HK-2 (cell line): Measurements from ENCODE around the gene TENM4.

ENCODE experiments used
- DNase-seq: peaks from one replicate; pipeline ENCODE4 v3.0.0-alpha.2; 2018; ENCODE audit not compliant: unreplicated experiment

The TENM4 gene

GRCh38 chr11:78788533-78788932 lies 652.3 kb downstream of the TENM4 start:
- DNase-seq, result no peak

GRCh38 chr11:78787696-78788095 lies 653.1 kb downstream of the TENM4 start:
- no peak for DNase-seq

DNA sequence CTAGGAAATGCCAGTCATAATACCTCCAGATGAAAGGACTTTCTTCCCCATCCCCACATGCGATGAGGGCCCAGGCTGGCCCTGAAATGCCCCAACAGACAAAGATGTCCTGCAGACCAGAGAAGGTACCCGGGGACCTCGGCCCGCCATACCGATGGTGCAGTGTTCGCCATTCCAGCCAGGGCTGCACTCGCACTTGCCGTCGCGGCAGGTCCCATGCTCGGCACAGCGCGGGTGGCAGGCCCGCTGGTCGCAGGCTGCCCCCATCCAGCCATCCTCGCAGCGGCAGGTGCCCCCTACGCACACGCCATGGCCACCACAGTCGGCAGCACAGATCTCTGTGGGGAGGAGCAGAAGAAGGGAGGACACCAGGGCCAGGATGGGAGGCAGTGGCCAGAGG lies 654.1 kb downstream of the TENM4 start:
- no peak for DNase-seq

DNA sequence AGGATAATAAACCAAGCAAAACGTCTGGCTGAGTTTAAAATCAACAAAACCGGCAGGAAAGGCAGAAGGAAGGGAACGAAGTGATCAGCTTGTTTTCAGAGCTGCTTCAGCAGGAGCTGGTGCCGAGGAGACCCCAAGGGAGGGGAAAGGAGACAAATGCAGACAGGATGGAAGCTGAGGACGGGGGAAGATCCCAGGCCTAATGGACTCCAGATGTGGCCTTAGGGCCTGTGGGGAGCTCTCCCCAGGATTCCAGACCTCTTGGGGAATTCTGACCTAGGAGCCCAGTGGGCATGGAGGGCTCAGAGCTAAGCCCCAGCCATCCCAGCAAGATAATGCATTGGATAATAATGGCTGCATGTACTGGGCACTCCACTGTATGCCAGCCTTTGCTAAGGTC lies 654.7 kb downstream of the TENM4 start:
- DNase-seq, result no peak

- DNase-seq, result no peak
Measured at GRCh38 chr11:78784321-78785061, 656.3 kb downstream of the TENM4 start.

DNA sequence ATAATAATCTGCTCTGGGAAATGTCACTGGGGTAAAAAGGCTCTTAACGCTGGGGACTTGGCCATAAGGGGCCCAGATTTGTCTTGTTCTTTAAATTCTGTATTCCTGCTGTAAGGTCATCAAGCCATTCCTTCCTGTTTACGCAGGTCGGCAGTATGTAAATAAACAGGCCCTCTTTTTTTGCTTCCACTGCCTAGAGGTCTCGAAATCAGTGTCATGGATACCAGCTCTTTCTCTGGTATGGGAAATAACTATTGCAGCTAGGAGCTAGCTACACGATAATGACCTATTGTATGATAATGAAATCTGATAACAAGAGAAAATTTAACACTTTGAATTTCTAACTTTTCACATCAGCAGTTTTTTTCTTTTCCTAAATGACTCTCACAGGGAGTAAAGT lies 657.0 kb downstream of the TENM4 start:
- DNase-seq, result no peak

GRCh38 chr11:78783301-78783700 lies 657.5 kb downstream of the TENM4 start:
- DNase-seq, result no peak

DNA sequence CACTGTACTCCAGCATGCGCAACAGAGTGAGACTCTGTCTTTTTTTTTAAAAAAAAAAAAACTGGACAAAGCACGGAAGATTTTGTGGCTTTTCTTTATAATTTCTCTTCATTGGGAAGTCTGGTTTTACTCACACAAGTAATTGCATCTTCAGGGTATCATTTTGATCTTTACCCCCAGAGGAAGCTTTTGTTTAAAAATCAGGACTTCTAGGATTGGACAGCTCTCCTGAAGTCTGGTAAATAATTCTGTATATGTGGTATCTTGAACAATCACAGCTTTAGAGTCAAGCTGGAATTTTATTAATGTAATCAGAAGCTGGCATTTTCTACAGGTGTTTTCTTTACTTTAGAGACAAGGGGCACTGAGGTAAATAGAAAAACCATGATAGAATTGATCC lies 658.1 kb downstream of the TENM4 start:
- DNase-seq, result no peak

DNA sequence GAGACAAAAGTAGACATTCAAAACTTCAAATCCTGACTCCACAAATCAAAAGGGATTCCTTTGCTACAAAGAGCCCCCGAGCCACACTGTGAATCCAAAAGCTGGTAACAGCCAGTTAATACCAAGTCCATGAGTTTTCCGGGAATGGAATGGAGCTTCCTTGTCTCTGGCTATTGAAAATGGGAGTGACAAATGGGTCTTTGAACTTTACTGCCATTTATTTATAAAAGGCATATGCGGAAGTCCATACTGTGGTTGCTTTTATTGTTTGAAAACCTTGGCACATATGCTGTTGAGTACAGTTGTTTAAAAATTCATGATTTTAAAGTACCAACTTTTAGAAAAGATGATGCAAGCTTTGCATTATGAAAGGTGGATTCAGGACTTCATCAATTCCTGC lies 659.9 kb downstream of the TENM4 start:
- no peak for DNase-seq

DNA sequence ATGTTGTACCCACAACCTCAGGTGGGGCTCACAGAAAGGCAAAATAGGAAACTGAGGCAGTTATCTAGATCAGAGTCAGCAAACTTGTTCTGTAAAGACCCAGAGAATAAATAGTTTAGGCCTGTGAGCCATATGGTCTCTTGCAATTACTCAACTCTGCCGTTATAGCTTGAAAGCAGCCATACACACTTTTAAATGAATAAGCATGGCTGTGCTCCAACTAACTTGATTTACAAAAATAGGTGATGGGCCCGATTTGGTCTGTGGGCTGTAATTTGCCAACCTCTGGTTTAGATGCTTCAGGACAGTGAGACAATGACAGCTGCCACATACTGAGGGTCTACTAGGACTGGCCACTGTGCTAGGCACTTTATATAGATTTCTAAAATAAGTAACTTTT lies 667.3 kb downstream of the TENM4 start:
- no peak for DNase-seq

DNA sequence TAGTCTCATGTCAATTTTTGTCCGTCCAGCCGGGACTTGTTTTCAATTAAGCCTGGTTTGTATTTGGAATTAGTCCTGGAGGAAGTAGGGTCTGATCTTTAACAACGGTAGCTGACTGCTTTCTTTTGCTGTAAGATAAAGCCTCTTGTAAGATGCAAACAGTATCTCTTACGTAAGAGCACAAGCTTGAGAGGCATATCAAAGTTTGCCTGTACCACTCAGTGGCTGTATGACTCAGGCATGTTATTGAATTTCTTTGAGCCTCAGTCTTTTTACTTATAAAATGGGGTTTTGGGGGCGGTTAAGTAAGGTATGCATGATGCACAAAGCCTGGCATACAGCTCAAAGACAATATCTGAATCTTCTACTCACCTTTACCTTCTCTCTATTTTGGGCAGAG lies 667.8 kb downstream of the TENM4 start:
- DNase-seq, result no peak

- DNase-seq, result no peak
Measured at GRCh38 chr11:78772186-78772585, 668.6 kb downstream of the TENM4 start.

- DNase-seq, result no peak
Measured at GRCh38 chr11:78770931-78771330, 669.9 kb downstream of the TENM4 start.

GRCh38 chr11:78768971-78769370 lies 671.9 kb downstream of the TENM4 start:
- no peak for DNase-seq

DNA sequence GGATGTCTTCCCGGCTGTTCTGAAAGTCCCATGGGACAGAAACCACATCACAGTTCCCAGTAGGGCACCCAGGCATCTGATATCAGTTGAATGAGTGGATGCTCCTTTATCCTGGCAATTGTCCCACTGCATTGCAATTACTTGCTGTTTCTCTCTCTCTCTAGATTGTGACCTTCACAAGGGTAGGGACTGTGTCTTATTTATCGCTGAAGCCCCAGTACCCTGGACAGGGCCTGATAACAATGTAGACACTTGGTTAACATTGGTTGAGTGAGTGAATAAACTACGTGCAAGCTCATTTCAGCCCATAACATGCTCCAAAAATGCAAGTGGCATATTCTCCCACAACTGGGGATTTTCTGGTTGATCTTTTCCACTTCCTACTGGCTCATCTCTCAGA lies 672.5 kb downstream of the TENM4 start:
- no peak for DNase-seq

- DNase-seq, result no peak
Measured at GRCh38 chr11:78767027-78767932, 673.5 kb downstream of the TENM4 start.

GRCh38 chr11:78764946-78765345 lies 675.9 kb downstream of the TENM4 start:
- no peak for DNase-seq

- DNase-seq, result no peak
Measured at GRCh38 chr11:78763664-78764063, 677.2 kb downstream of the TENM4 start.

- DNase-seq, result no peak
Measured at GRCh38 chr11:78762105-78762504, 678.7 kb downstream of the TENM4 start.

- DNase-seq, result no peak
Measured at GRCh38 chr11:78759071-78759470, 681.8 kb downstream of the TENM4 start.

DNA sequence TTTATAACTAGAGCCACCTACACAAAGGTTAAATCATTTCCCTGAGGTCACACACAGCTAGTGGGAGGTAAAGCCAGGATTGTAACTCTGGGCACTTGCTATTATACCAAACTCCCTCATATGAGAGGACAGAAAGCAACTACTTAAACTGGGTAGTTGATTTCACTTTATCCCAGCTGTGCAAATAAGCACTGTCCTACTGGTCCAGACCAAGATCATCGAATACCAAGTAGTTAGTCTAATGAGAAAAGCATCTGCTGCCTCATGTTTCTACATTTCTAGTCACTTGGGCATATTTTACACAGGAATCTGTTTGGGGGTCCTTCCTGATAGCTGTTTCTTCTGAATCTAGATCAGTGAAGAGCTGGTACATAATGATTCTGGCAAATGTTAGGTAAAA lies 687.5 kb downstream of the TENM4 start:
- no peak for DNase-seq

DNA sequence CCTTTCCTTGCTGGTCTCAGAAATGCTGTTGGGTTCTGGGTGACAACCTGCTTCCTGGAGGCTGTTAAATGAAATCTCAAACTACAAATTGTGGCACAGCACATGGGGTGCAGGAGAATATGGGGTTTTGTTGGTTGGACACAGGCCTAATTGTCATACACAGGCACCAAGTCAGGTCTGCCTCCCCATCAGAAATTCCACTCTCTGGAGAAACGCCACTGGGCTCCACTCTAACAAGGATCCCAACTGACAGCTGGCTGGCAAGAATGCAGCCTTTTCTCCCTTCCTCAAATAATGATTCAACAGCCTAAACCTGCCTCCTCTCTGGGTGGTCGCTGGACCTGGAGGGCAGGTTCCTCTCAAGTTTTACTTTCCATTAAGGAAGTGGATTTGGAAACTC lies 688.3 kb downstream of the TENM4 start:
- no peak for DNase-seq
